Spinal cord (tissue), 10 donors: ENCODE measurements around the gene TAF4. TPM values are rescaled to one million over a fixed set of nuclear protein-coding genes. Genes with fewer than 3 reads are reported as not detected.

Experiments used
- DNase-seq, 6 donors: peaks; one replicate each; pipeline versions ENCODE4 v3.0.0 to v3.0.0-alpha.2; 2013 to 2015; ENCODE audit warnings: low spot score in 6 of 6, low read depth in 4 of 6
- H3K27ac ChIP-seq: one replicate; pipeline ENCODE4 v1.5.1; 2013; ENCODE audit warnings: low read depth, low read length, control low read depth
- H3K27me3 ChIP-seq: one replicate; pipeline ENCODE4 v1.6.1; 2013; ENCODE audit warnings: low read length; ENCODE audit not compliant: control insufficient read depth, insufficient read depth
- H3K36me3 ChIP-seq: one replicate; pipeline ENCODE4 v1.6.1; 2013; ENCODE audit warnings: low read length; ENCODE audit not compliant: control insufficient read depth, insufficient read depth
- H3K4me1 ChIP-seq: one replicate; pipeline ENCODE4 v1.6.1; 2013; ENCODE audit warnings: low read length; ENCODE audit not compliant: control insufficient read depth, insufficient read depth
- H3K4me3 ChIP-seq: one replicate; pipeline ENCODE4 v1.5.1; 2013; ENCODE audit warnings: low read depth, low read length, control low read depth
- H3K9me3 ChIP-seq: one replicate; pipeline ENCODE4 v1.6.1; 2013; ENCODE audit warnings: low read length; ENCODE audit not compliant: control insufficient read depth, insufficient read depth
- WGBS: methylation state at CpG from one replicate; pipeline ENCODE4 v1.1.5; 2013; ENCODE audit warnings: missing lambda C conversion rate; ENCODE audit not compliant: insufficient coverage; 5-methylcytosine and 5-hydroxymethylcytosine counted together
- polyA plus RNA-seq, 2 donors: library from polyadenylated mRNA; unstranded; fragments of 120-200 nt; gene quantifications; one replicate each; pipeline ENCODE4 v1.2.1, GENCODE V29; 2013; ENCODE audit not compliant: insufficient read length in 2 of 2
- total RNA-seq, 2 donors: library from RNA; depleted of rRNA in 1 of 2; stranded (reverse); fragments of 120-200 nt in 1 of 2; fragments of >200 nt in 1 of 2; gene quantifications; one replicate each; pipeline versions ENCODE4 v1.2.3 to v1.2.4, GENCODE V29; 2013 to 2014
- donor health status: healthy.

The TAF4 gene
- total and polyA plus RNA-seq, 4 donors = 7.2 to 20.4 (median 13.0) TPM

DNA sequence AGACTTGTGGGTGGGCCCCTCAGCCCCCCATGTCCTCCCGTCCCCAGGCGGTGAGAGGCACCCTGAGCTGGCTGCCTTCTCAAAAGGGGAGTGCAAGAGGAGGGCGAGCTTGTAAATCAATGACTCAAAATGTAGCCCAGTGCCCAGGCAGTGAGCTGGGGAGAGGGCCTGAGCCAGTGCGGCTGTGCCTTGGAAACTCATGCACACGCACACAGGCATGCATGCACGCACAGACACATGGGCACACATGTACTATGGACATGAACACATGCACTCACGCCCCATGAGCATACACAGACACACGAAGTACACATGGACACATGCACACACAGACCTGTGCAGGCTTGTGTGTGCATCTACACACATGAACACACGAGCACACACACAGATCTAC, 133.5 kb downstream of the TAF4 start:
- DNase-seq = no peak
- Histone ChIP-seq H3K9me3 (no peaks in the 10 kb centered on the region), H3K27ac (no peak overlapping the region), H3K36me3 (peaks cover 72% of the 10 kb centered on the region), H3K4me1 (peaks cover 5% of the 10 kb centered on the region), H3K4me3 (no peak overlapping the region), H3K27me3 (no peaks in the 10 kb centered on the region)
- WGBS = 89% methylated on average over 9 of the region's 9 CpGs

DNA sequence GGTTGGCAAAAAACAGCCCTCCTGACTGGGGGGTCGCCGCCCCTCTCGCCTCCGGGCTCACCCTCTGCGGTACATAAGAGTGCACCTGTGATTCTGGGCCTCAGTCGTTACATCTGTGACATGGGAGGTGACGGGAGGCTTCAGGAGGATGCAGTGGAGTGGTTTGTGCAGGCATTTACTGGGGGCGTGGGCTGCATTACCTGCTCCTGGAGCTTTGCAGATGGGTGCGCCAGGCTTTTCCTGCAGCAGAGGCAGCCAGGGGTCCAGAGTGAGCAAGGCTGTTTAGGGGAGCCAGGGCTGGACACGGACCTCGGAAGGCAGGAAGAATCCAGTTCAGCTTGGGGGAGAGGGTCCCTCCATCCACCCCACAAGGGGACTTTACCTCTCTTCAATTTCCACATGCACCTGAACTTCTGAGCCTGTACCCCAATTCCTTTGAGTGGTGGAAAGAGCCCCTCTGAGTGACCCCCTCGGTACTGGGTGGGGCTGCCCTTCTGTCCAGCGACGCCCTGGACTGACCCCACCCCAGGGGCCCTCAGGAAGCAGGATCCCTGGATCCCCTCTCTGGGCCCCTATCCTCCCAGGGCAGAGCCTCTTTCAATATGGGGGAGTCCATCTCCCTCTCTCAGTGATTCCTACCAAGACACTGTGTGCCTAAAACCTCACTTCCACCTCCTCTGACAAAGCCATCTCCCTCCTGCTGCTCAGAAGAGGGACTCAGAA, 134.0 kb downstream of the TAF4 start:
- no peak overlapping the region for H3K27ac ChIP-seq
- H3K27me3 ChIP-seq = no peaks in the 10 kb centered on the region
- DNase-seq = no peak
- peaks cover 73% of the 10 kb centered on the region for H3K36me3 ChIP-seq
- WGBS = 90% methylated on average over 10 of the region's 14 CpGs
- H3K9me3 ChIP-seq = no peaks in the 10 kb centered on the region
- peaks cover 5% of the 10 kb centered on the region for H3K4me1 ChIP-seq
- H3K4me3 ChIP-seq = no peak overlapping the region

DNA sequence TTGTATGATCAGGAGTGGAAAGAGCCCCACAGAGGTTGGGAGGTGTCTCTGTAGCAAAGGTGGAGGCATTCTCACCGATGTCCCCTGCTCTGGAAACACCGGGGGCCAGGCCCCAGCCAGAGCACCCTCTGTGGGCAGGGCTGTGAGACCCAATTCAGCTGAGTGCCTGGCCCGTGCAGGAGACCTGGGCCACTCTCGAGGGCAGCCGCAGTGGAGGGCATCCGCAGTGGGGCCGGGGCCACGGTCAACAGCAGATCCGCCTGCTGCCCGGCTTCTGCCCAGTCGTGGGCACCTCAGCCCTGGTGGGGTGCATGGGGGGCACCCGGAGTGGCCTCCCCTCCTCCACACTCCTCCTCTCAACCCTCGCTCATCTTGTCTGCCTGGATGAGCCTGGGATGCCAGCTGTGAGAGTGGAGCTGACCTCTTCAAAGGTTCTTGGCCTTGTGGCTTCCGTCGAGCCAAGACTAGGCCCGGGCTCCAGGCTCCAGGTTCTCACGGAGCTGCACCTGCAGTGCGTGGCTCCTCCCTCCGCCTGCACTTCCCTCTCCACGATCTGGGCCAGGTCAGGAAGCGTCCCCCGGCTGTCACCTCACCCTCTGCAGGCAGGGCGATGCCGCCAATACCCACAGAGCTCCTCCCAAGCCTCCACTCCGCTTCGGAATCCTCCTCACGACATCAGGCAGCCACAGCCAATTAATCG, 134.8 kb downstream of the TAF4 start:
- Histone ChIP-seq H3K27me3 (no peaks in the 10 kb centered on the region), H3K36me3 (peaks cover 74% of the 10 kb centered on the region), H3K4me3 (no peak overlapping the region), H3K9me3 (no peaks in the 10 kb centered on the region), H3K27ac (no peak overlapping the region), H3K4me1 (peaks cover 5% of the 10 kb centered on the region)
- no peak for DNase-seq
- WGBS = 91% methylated on average over 28 of the region's 28 CpGs

DNA sequence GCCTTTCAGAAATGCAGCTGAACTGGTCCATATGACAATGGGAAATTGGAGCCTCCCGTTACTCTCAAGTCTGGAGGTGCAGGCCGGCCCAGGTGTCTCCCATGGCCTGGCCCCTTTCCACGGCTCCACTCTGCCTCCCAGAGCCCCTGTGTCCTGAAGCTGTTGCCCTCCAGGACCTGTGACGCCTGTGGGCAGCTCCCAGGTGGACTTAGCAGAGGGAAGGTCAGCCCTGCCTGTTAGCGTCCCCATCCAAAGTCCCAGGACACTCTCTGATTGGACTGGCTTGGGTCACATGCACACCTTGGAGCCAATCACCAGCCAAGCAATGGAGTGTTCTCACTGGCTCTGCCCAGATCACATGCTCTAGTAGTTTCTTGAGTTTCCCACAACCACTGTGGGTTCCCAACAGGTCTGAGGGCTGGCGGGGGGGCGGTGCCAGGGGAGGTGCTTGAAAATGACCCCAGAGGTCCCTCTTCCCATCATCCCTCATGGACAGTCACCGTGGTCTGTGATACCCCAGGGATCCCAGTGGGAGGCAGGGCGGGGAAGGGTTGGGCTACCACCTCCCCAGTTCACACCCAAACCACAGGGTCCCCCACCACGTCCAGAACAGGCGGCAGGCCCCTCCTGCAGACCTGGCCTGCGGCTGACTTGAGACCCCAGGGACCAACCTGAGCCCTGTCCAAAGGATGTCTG, 135.6 kb downstream of the TAF4 start:
- no peaks in the 10 kb centered on the region for H3K9me3 ChIP-seq
- H3K27ac ChIP-seq = no peak overlapping the region
- no peak for DNase-seq
- H3K4me1 ChIP-seq = peaks cover 5% of the 10 kb centered on the region
- H3K4me3 ChIP-seq = no peak overlapping the region
- WGBS = 90% methylated on average over 12 of the region's 12 CpGs
- peaks cover 81% of the 10 kb centered on the region for H3K36me3 ChIP-seq
- no peaks in the 10 kb centered on the region for H3K27me3 ChIP-seq

DNA sequence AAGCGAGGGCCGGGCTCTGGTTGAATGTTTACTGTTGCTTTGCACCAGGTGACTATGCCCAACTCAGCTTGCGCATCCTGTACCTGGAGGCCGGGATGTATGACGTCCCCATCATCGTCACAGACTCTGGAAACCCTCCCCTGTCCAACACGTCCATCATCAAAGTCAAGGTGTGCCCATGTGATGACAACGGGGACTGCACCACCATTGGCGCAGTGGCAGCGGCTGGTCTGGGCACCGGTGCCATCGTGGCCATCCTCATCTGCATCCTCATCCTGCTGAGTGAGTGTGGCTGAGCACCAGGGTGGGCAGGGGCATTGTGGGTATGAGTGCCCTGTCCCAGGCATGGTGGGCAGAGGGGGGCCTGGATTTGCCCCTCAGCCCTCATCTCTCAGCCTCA, 136.1 kb downstream of the TAF4 start:
- no peaks in the 10 kb centered on the region for H3K9me3 ChIP-seq
- H3K4me3 ChIP-seq = no peak overlapping the region
- WGBS = 98% methylated on average over 12 of the region's 12 CpGs
- no peak for DNase-seq
- no peaks in the 10 kb centered on the region for H3K27me3 ChIP-seq
- H3K4me1 ChIP-seq = peaks cover 5% of the 10 kb centered on the region
- peaks cover 85% of the 10 kb centered on the region for H3K36me3 ChIP-seq
- no peak overlapping the region for H3K27ac ChIP-seq

DNA sequence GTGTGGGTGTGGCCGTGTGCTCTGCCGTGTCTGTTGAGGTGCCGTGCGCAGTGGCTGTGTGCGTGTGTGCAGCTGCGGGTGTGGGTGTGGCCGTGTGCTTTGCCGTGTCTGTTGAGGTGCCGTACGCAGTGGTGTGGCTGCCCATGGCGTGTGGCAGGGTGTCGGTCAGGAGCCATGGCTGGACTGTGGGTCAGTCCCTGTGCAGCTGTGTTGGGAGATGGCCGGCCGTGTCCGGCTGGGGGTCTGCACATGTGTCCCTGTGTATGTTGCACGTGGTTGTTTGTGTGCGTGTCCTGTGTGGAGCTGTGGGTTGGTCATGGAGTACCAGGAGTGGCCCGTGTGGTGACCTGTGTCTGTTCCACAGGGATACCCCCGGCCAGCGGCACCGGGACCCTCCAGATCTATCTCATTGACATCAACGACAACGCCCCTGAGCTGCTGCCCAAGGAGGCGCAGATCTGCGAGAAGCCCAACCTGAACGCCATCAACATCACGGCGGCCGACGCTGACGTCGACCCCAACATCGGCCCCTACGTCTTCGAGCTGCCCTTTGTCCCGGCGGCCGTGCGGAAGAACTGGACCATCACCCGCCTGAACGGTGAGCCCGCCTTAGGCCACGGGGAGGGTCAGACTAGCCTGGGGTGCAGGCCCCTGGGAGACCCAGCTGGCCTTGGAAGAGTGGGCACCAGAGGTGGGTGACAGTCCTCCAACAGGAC, 137.7 kb downstream of the TAF4 start:
- no peak for DNase-seq
- WGBS = 93% methylated on average over 43 of the region's 43 CpGs
- Histone ChIP-seq H3K4me3 (no peak overlapping the region), H3K4me1 (no peaks in the 10 kb centered on the region), H3K27ac (no peak overlapping the region), H3K36me3 (peaks cover 85% of the 10 kb centered on the region), H3K27me3 (no peaks in the 10 kb centered on the region), H3K9me3 (no peaks in the 10 kb centered on the region)

DNA sequence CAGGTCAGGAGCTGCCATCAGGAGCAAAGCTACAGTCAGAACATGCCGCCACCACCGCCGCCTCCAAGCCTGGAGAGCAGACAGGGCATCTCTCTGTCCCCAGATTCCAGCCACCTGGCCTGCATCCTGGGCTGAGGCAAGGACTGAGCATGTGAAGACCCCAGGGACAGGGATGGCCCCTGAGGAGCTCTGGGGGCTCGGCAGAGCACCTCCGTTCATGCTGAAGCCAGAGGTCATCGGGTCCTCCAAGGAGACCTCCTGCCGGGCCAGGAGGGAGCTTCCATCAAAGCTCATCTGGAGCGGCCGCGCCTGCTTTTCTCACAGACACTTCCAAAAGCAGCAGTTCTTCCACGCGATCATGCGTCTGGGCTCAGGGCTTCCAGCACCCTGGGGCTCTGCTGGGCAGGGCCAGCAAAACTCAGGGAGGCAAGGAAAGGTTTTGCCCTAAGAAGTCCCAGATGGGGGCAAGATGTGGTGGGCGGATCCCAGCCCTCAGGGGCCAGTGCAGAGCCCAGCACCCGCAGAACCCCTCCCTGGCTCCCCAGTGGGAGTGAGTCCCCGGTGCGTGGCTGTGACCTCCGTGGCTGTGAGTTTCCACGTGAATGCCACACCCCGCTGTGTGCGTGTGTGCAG, 138.4 kb downstream of the TAF4 start:
- no peaks in the 10 kb centered on the region for H3K4me1 ChIP-seq
- WGBS = 90% methylated on average over 21 of the region's 21 CpGs
- H3K36me3 ChIP-seq = peaks cover 82% of the 10 kb centered on the region
- no peaks in the 10 kb centered on the region for H3K9me3 ChIP-seq
- no peak overlapping the region for H3K27ac ChIP-seq
- DNase-seq = no peak
- no peaks in the 10 kb centered on the region for H3K27me3 ChIP-seq
- no peak overlapping the region for H3K4me3 ChIP-seq

DNA sequence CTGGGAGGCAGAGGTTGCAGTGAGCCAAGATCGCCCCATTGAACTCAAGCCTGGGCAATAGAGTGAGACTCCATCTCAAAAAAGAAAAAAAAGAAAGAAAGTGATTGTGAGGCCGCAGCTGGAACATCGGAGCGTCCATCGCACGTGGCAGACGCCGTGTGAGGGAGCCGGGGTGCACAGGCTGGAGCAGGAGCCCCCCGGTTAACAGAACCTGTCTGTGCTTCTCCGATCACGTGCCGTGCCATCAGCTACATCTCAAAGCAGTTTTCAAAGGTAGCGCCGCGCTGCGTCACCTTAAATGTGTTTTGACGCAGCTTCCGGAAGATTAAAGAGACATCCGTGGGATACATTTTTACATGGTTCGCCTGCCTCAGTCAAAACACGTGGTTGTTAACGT, 138.9 kb downstream of the TAF4 start:
- Histone ChIP-seq H3K9me3 (no peaks in the 10 kb centered on the region), H3K27ac (no peak overlapping the region), H3K27me3 (no peaks in the 10 kb centered on the region), H3K4me3 (no peak overlapping the region), H3K36me3 (peaks cover 78% of the 10 kb centered on the region), H3K4me1 (no peaks in the 10 kb centered on the region)
- WGBS = 89% methylated on average over 23 of the region's 23 CpGs
- no peak for DNase-seq

DNA sequence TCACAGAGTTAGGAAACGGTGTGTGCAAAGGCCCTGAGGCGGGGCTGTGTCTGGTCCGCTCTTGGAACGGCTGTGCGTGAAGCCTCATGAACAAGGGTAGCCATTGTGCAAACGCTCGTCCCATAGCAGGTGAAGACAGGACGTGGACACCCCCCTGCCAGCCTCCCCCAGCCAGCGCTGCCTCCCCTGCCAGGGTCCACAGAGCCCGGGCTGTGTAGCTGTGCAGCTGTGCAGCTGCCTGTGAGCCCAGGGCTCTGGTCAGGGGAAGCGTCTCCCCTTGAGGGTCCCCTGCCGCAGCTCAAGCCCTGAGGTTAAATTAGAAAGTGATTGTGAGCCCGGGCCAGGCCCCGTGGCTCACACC, 139.4 kb downstream of the TAF4 start:
- 92% methylated on average over 14 of the region's 14 CpGs for WGBS
- Histone ChIP-seq H3K4me1 (no peaks in the 10 kb centered on the region), H3K36me3 (peaks cover 73% of the 10 kb centered on the region), H3K4me3 (no peak overlapping the region), H3K27me3 (no peaks in the 10 kb centered on the region), H3K9me3 (no peaks in the 10 kb centered on the region), H3K27ac (no peak overlapping the region)
- no peak for DNase-seq
